VCaP (cell line): ENCODE data around the gene PEX11B.

ENCODE experiments used
- H3K27ac ChIP-seq: fragments of 450-650 bp; 2 replicates; pipeline ENCODE4 v1.5.1; 2017
- TF ChIP-seq, protein P1 (sequence below): fragments of 450-650 bp; conservative IDR thresholded peaks from 2 replicates; pipeline ENCODE4 v1.5.1; 2017; ENCODE audit warnings: mild to moderate bottlenecking, moderate library complexity

PEX11B gene

DNA sequence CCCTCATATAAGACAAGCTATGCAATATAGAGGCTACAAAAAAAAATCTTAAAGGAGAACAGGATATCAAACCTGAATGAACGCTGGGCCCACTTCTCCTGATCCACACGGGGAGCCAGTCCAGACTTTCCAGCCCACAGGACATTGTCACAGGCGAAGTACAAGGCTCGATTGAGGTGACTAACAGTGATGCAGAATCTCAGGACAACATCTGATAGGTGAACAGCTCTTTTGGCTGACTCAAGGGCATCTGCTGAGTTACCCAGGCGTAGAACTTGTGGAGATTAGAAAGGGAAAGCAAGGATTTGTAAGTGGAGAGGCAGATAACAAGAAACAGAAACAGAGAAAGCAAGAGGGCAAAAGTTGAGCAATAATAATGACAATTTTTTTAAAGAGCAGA, 1.8 kb downstream of the PEX11B start:
- H3K27ac ChIP-seq = no peak overlapping the region
- TF ChIP-seq, protein P1, sequence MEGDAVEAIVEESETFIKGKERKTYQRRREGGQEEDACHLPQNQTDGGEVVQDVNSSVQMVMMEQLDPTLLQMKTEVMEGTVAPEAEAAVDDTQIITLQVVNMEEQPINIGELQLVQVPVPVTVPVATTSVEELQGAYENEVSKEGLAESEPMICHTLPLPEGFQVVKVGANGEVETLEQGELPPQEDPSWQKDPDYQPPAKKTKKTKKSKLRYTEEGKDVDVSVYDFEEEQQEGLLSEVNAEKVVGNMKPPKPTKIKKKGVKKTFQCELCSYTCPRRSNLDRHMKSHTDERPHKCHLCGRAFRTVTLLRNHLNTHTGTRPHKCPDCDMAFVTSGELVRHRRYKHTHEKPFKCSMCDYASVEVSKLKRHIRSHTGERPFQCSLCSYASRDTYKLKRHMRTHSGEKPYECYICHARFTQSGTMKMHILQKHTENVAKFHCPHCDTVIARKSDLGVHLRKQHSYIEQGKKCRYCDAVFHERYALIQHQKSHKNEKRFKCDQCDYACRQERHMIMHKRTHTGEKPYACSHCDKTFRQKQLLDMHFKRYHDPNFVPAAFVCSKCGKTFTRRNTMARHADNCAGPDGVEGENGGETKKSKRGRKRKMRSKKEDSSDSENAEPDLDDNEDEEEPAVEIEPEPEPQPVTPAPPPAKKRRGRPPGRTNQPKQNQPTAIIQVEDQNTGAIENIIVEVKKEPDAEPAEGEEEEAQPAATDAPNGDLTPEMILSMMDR = no peak

DNA sequence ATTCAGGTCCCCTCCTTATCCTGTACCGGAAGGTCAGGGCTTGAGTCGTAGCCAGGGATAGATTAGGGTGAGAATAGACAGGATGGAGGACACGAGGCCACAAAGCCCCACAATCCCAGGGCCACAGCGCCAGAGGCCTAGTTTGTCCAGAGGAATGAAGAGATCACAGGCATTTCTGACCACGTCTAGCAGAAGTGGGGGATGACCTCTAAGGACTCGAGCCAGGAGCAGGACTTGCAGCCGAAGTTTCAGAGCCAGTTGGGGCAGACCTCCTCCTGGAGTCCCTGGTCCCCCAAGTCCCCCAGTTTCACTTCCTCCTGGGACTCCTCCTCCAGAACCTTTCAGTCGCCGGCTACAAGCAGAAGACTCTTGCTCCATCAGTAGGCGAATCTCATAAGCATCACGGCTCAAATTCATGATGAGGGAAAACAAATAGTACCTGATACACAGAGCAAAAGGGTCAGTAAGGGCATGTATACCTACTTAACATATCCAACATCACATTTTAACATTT, 6.3 kb downstream of the PEX11B start:
- no peak overlapping the region for H3K27ac ChIP-seq
- TF ChIP-seq, protein P1 = no peak

DNA sequence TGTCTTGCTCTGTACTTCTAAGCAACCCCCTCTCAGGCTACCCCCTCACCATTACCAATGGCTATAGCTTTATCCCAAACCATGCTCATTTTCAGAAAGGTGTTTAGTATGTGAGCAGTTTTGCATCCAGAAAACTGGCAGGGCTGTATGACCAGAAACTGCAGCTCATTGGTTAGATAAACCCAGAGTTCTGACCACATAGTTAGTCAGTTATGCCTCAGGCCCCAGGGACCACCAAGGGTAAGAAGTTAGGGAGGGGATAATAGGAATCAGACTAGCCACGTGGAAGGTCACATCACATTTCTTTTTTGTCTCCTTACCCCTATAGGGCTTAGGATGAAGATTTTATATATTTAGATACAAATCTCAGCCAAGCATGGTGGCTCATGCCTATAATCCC, 9.9 kb downstream of the PEX11B start:
- no peak overlapping the region for H3K27ac ChIP-seq
- TF ChIP-seq, protein P1 = no peak

DNA sequence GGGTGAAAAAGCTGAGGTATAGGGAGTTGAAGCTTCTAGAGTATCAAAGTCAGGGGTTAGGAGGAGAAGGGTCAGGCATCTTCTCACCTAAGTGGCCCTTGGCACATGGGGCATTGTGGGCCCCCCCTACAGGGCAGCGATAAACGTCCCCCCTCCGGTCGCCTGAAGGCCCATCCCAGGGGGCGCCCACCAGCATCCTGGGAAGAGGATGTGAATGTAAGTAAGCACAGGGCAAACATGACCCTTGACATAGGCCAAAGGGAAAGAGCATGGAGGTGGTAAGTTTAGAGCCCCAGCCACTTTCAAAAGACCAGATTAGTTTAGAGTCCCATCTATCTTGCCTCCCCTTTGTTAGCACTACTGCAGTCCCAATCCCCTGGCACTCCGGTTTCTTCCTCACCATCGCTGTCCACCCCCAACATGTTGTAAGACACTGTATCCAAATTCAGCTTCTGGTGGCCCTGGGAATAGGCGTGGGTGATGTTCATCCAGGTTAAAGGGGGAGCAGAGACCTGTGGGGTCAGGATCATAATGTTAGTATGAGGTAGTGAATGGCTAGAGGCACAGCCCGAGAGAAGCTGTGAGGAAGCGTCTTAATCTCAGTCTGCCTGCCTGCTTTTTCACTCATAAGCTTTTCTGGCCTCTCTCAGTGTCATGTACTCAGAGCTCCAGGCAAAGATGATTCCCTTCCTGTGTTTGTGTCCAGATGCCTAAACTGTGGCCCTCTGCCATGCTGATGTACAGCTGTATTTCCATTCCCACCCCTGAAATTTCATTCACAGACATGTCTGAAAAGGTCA, 11.4 kb downstream of the PEX11B start:
- TF ChIP-seq, protein P1 = no peak
- no peak overlapping the region for H3K27ac ChIP-seq

DNA sequence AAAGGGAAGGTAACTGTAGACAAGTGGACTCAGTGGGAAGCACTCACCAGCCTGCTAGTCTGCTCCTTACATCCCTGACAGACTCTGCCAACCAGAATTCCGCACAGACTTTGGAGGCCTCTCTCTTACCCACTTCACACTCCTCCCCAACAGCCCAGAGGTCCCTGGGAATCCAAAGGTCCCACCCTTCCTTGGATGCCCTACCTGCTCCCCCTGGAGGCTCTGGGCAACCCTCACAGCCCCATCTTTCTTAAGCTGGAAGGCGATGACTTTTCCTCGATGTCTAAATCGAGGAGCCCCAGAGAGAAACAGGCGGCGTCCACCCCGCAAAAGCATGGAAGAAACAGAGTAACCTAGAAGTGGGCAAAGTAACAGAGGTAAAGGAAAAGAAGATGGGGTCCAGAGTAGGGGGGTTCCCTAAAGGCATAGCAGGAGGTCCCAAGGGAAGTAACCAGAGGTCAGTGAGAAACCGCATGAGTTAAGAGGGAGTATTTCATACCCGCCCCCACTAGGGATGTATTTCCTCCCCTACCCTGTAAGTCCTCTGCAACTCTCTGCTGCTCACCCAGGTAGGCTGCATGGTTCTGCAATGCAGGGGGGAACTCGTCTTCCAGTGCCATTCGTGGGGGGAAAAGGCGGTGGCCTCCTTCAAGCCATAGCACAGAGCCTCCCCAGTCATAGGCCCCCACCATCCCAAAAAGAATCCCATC, 17.1 kb downstream of the PEX11B start:
- TF ChIP-seq, protein P1 = no peak

DNA sequence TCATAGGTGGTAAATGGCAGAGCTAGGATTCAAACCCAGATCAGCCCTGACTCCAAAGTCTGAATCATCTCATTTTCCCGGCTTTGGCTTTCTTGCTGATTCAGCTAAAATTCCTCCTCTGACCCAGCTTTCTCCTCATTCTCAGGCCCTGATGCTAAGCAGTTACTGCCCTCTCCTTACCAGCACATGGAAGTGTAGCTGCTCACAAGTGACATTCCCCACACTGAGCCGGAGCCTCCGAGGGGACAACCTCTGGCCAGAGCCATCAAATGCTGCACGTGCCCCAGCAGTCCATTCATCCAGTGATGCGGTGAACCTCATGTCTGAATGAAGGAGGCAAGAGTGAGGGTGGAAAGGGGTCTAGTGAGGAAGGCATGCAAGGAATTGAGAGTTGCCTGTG, 19.8 kb downstream of the PEX11B start:
- TF ChIP-seq, protein P1 = no peak
- no peak overlapping the region for H3K27ac ChIP-seq

More for the DNA sequence above, 17.1 kb downstream of the PEX11B start:
- H3K27ac ChIP-seq = no peak overlapping the region

DNA sequence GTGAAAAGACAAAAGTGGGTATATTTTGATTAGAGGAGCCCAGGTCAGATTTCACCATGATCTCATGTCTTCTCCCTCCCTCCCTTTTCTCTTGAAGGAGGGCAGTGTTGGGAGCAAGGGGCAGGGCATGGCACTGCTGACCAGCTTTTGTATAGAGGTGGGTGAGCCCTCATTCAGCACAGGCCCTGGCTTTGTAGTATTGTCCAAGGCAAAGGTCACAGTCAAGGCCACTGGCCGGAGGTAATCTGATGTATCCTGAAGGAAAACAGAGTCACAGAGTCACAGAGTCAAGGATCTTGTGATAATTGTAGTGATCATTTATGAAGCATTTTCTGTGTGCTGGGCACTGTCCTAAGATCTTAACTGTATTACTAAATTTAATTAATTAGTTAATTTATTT, 20.5 kb downstream of the PEX11B start:
- TF ChIP-seq, protein P1 = no peak
- no peak overlapping the region for H3K27ac ChIP-seq
